Lung (tissue), 12 donors: Measurements from ENCODE around the gene GRIK1. TPM values are rescaled to one million over a fixed set of nuclear protein-coding genes. Genes with fewer than 3 reads are reported as not detected.

Source experiments
- ATAC-seq: fragments of 200-7000 bp; cut with Tn5 transposase; one replicate; pipeline ENCODE4 v1.9.1; 2020; ENCODE audit warnings: moderate number of reproducible peaks; ENCODE audit not compliant: insufficient read depth, low FRiP score
- DNase-seq, 3 donors: peaks; one replicate each; pipeline ENCODE4 v3.0.0-alpha.2; 2013 to 2017
- H3K27ac ChIP-seq, 2 donors: one replicate each; pipeline ENCODE4 v1.5.1; 2013; ENCODE audit warnings: mild to moderate bottlenecking in 2 of 2, moderate library complexity in 2 of 2, control low read depth in 1 of 2, inconsistent platforms in 1 of 2, low read depth in 1 of 2, low read length in 1 of 2
- H3K27me3 ChIP-seq, 3 donors: one replicate each; pipeline ENCODE4 v1.5.1; 2013; ENCODE audit warnings: low read length in 2 of 3; ENCODE audit not compliant: control insufficient read depth in 3 of 3, insufficient read depth in 3 of 3
- H3K36me3 ChIP-seq, 4 donors: one replicate each; pipeline ENCODE4 v1.5.1; 2013; ENCODE audit warnings: low read length in 4 of 4, mild to moderate bottlenecking in 1 of 4, moderate library complexity in 1 of 4; ENCODE audit not compliant: control insufficient read depth in 4 of 4, insufficient read depth in 4 of 4
- H3K4me1 ChIP-seq, 5 donors: one replicate each; pipeline ENCODE4 v1.5.1; 2013; ENCODE audit warnings: low read length in 5 of 5, mild to moderate bottlenecking in 2 of 5, moderate library complexity in 1 of 5; ENCODE audit not compliant: control insufficient read depth in 5 of 5, insufficient read depth in 5 of 5
- H3K4me3 ChIP-seq: one replicate; pipeline ENCODE4 v1.5.1; 2013; ENCODE audit warnings: mild to moderate bottlenecking, control low read depth, moderate library complexity
- H3K9ac ChIP-seq, 2 donors: one replicate each; pipeline ENCODE4 v1.5.1; 2013; ENCODE audit warnings: low read length in 2 of 2, control low read depth in 1 of 2; ENCODE audit not compliant: insufficient read depth in 1 of 2
- H3K9me3 ChIP-seq, 4 donors: one replicate each; pipeline ENCODE4 v1.5.1; 2013; ENCODE audit warnings: low read length in 3 of 4, mild to moderate bottlenecking in 1 of 4, moderate library complexity in 1 of 4; ENCODE audit not compliant: control insufficient read depth in 4 of 4, insufficient read depth in 3 of 4
- CTCF ChIP-seq: IDR thresholded peaks from 2 replicates; pipeline ENCODE4 v1.5.1; 2012; ENCODE audit warnings: mild to moderate bottlenecking; ENCODE audit errors: control extremely low read depth, extremely low read depth
- WGBS, 2 donors: extraction: QIAGEN DNeasy Blood & Tissue Kit; methylation state at CpG; one replicate each; pipeline ENCODE4 v1.1.7; 2013; 5-methylcytosine and 5-hydroxymethylcytosine counted together
- polyA plus RNA-seq, 2 donors: library from polyadenylated mRNA; stranded (reverse); fragments of 200-250 nt; gene quantifications; one replicate each; pipeline ENCODE4 v1.2.1, GENCODE V29; 2013
- total RNA-seq, 2 donors: library from RNA; depleted of rRNA in 1 of 2; stranded (reverse); fragments of >200 nt in 1 of 2; gene quantifications; one replicate each; pipeline ENCODE4 v1.2.1, GENCODE V29; 2014 to 2021
- donor health status: control.
- donor health status: control.
- donor health status: Bipolar disorder and iron deficiency.
- donor health status: healthy.
- donor health status: DM: yes; HTN: yes; CAD: no.

GRIK1 gene
- total and polyA plus RNA-seq, 4 donors = 0.26 TPM; not detected in 3

DNA sequence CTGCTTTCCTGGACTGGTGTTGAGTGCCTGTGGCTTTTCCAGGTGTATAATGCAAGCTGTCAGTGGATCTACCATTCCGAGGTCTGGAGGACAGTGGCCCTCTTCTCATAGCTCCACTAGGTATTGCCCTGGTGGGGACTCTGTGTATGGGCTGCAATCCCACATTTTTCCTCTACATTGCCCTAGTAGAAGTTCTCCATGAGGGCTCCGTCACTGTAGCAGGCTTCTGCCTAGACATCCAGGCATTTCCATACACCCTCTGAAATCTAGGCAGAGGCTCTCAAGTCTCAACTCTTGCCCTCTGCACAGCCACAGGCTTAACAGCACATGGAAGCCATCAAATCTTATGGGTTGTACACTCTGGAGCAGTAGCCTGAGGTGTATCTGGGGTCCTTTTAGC is 107.6 kb downstream of the GRIK1 start:
- Histone ChIP-seq H3K4me1 (no peaks in the 10 kb centered on the region), H3K27ac (no peak overlapping the region), H3K4me3 (no peak overlapping the region), H3K9me3 (peaks cover 0 to 10% (median 5%) of the 10 kb centered on the region in 4 donors), H3K27me3 (no peaks in the 10 kb centered on the region), H3K9ac (no peak overlapping the region), H3K36me3 (no peaks in the 10 kb centered on the region)
- ATAC-seq = no peak
- no peak for DNase-seq
- no peak for TF ChIP-seq CTCF
- 93% methylated on average over 2 of the region's 2 CpGs for WGBS, 2 donors

DNA sequence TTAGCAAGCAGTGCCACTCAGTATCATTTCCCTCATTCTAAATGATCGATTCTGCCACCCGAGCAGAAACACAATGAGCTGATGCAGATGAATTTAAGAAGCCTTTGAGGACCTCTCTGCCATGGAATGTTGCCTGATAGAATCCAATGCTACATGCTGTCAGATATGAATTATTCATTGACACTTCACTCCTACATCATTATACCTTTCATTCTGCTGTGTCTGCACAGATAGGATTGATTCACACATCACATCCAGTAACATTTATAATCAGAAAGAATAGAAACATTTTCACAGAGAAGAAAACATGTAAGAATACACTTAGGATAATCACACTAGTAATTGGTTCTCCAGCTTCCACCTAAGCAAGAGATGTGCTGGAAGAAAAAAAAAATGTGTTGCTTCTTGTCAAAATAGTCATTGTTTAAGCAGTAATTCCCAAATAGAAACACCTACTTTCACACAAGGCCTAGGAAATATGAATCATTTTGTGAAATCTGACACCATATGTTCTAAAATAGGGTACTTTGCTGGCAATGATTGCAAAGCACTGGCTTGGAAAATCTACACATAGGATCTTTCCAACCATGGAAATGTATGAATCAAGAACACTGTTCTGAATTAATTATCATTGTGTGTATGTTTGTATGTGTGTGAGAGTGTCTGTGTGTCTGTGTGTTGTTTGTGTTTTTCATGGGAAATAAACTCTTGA is 110.1 kb downstream of the GRIK1 start:
- 87 to 89% methylated on average over 2 of the region's 2 CpGs for WGBS, 2 donors
- TF ChIP-seq CTCF = no peak
- Histone ChIP-seq H3K9me3 (peaks cover 0 to 10% (median 5%) of the 10 kb centered on the region in 4 donors), H3K4me3 (no peak overlapping the region), H3K27me3 (no peaks in the 10 kb centered on the region), H3K36me3 (no peaks in the 10 kb centered on the region), H3K9ac (no peak overlapping the region), H3K4me1 (no peaks in the 10 kb centered on the region), H3K27ac (no peak overlapping the region)
- no peak for ATAC-seq
- DNase-seq = no peak

DNA sequence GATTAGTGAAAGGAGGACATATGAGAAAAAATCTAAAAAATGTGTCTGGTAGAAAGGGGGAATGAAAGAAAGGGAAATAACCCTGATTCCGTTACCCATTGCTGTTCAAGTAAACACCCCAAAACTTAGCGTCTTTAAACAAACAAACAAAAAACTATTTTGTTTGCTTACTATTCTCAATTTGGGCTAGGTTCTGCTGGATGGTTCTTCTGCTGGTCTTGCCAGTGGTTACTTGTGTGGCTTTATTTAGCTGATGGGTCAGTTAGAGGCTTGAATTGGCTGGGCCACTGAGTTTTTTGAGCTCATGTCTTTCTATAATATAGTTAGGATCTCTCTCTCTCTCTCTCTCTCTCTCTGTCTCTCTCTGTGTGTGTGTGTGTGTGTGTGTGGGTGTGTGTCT is 112.1 kb downstream of the GRIK1 start:
- ATAC-seq (no peak), DNase-seq (no peak)
- Histone ChIP-seq H3K27ac (no peak overlapping the region), H3K27me3 (no peaks in the 10 kb centered on the region), H3K4me1 (no peaks in the 10 kb centered on the region), H3K9me3 (peaks cover 0 to 10% (median 4%) of the 10 kb centered on the region in 4 donors), H3K36me3 (no peaks in the 10 kb centered on the region), H3K4me3 (no peak overlapping the region), H3K9ac (no peak overlapping the region)
- 93 to 95% methylated on average over 2 of the region's 2 CpGs for WGBS, 2 donors
- no peak for TF ChIP-seq CTCF

GRCh38 chr21:29827236-29827635 is 112.6 kb downstream of the GRIK1 start:
- H3K27me3 ChIP-seq = no peaks in the 10 kb centered on the region

More at GRCh38 chr21:29827236-29827635, 112.6 kb downstream of the GRIK1 start:
- Histone ChIP-seq H3K4me3 (no peak overlapping the region), H3K4me1 (no peaks in the 10 kb centered on the region), H3K36me3 (no peaks in the 10 kb centered on the region), H3K27ac (no peak overlapping the region), H3K9ac (no peak overlapping the region), H3K9me3 (peaks cover 0 to 7% (median 3%) of the 10 kb centered on the region in 4 donors)
- no peak for DNase-seq
- WGBS, 2 donors = 93 to 97% methylated on average over 3 of the region's 3 CpGs
- TF ChIP-seq CTCF = no peak
- no peak for ATAC-seq
